DOHH2 (cell line): ENCODE measurements around the gene MBD2.

Experiments
- EZH2phosphoT487 ChIP-seq: fragments of 200-600 bp; sonication (generic); IDR thresholded peaks from 2 replicates; pipeline ENCODE4 v1.6.1; 2017; ENCODE audit warnings: borderline replicate concordance, mild to moderate bottlenecking, antibody characterized with exemption, low read length, moderate library complexity, mixed read lengths
- TF ChIP-seq, protein P1 (sequence below): fragments of 200-600 bp; sonication (generic); IDR thresholded peaks from one replicate; pipeline ENCODE4 v1.5.1; 2014; ENCODE audit warnings: antibody characterized with exemption, mild to moderate bottlenecking, low read depth, low read length; ENCODE audit not compliant: poor library complexity, severe bottlenecking

- TF ChIP-seq, protein P1, sequence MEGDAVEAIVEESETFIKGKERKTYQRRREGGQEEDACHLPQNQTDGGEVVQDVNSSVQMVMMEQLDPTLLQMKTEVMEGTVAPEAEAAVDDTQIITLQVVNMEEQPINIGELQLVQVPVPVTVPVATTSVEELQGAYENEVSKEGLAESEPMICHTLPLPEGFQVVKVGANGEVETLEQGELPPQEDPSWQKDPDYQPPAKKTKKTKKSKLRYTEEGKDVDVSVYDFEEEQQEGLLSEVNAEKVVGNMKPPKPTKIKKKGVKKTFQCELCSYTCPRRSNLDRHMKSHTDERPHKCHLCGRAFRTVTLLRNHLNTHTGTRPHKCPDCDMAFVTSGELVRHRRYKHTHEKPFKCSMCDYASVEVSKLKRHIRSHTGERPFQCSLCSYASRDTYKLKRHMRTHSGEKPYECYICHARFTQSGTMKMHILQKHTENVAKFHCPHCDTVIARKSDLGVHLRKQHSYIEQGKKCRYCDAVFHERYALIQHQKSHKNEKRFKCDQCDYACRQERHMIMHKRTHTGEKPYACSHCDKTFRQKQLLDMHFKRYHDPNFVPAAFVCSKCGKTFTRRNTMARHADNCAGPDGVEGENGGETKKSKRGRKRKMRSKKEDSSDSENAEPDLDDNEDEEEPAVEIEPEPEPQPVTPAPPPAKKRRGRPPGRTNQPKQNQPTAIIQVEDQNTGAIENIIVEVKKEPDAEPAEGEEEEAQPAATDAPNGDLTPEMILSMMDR: no peak
- TF ChIP-seq EZH2phosphoT487: no peak
Observed at GRCh38 chr18:54263904-54264336, 39.5 kb upstream of the MBD2 start.
